Tongue (tissue), 2 donors: ENCODE results near the gene GJA4. TPM values are rescaled to one million over a fixed set of nuclear protein-coding genes. Genes with fewer than 3 reads are reported as not detected.

ENCODE experiments used
- DNase-seq: peaks from one replicate; pipeline ENCODE4 v3.0.0-alpha.2; 2015
- total RNA-seq: library from RNA; depleted of rRNA; stranded (reverse); fragments of >200 nt; gene quantifications from one replicate; pipeline ENCODE4 v1.2.3, GENCODE V29; 2014

The GJA4 gene
- 25.8 TPM for total RNA-seq

GRCh38 chr1:34792868-34793727, at the start of gene GJA4:
GJA4 (plus strand) TSS chr1:34792999; CDS start chr1:34794214, 1,215 bp downstream.
- no peak for DNase-seq

- DNase-seq, result no peak
Measured at GRCh38 chr1:34743775-34744174, 49.0 kb upstream of the GJA4 start.

DNA sequence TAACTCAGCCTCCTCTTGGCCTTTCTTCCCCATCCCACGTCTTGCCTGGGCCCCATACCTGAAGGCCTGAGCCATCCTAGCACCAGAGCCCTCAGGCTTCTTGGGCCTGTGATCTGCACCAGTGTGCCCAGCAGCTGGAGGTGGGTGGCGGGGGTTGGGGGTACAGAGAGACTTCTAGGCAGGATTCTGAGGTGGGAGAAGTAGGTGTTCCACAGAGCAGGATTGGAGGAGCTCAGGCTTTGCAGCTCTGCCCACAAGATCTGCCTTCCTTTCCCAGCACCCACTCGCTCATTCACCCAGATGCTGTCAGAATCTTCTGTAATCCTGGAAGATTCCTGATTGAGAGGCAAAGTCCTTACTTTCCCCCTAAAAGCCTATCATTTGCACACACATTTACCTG, 47.9 kb upstream of the GJA4 start:
- no peak for DNase-seq

DNA sequence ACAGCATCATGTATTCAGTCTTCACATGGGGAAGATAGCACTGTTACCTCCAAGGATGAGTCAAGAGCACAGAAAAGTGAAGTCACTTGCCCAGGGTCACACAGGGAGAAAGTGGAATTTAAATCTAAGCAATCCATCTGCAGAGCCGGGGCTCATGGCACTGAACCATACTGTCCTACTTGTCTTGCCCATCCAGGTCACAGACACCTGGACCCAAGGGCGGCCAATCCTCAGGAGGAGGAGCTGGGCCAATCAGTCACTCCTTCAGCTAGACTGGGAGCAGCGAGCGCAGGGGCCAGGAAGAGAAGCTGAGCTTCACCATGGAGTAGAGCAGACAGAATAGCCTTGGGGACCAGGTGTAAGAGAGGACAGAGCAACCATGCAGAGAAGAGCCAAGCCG, 47.1 kb upstream of the GJA4 start:
- no peak for DNase-seq

GRCh38 chr1:34746101-34746500, 46.7 kb upstream of the GJA4 start:
- DNase-seq, result no peak

DNA sequence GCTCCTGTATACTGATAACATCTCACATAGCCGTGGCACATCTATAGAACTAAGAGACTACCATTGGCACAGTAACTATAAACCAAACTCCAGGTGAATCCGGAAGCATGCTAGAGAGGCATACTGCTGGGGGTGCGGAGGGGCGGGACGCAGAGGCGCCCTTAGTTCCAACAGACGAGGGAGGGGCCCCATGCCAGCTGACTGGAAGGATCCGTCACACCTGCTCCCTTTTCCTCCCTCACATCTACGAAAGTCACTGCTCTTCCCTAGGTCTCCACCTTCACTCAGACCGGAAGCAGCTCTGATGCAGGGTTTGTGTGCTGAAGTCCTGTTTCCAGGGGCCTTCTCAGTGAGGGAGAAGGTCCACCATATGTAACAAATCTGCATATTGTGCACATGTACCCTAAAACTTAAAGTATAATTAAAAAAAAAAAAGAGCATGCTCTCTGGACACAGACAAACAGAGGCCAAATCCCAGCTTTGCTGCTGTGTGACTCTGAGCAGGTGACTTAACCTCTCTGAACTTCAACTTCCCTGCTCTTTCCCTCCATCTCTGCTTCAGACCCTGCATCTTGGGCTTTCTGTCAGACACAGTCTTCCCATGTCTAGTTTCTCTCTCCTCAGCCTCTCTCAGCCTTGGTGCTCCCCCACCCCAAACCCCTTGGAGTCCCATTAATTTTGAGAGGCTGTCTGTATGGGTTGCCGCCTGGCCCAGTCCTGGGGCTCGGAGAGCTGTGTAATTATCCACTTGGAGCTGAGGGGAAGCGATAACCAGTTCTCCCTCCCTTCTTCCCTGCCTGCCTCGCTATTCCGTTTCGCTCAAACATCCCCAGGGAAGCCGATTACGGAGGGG, 45.8 kb upstream of the GJA4 start:
- no peak for DNase-seq

DNA sequence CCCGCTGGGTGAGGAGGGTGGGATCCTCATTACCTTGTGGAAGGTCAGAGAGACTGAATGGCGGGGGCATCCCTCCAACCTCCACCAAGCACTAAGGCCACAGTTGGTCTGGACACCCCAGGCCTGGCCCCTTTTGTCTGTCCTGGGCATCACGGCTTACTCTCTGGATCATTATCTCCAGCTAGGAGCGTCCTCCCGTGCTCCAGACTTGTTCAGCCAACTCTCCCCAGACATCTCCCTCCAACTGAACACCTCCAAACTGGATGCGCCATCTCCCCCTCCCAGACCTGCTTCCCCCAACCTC, 45.2 kb upstream of the GJA4 start:
- no peak for DNase-seq

DNA sequence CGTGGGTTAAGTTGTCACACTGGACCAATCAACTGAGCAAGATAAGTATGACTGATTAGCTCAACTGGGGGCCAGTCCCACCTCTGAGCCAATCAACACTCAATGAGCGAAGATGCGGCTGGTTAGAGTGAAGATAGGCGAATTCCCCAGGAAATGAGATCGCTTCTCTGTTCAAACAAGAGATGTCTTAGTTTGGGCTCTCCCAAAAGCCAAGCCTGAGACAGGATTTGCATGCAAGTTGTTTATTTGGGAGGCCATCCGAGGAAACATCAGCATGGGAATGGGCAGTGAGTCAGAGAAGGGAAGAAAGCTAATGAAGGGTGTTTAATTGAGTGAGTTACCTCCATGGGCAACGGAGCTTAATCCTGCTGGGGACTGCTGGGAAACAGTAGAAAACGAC, 42.8 kb upstream of the GJA4 start:
- no peak for DNase-seq

DNA sequence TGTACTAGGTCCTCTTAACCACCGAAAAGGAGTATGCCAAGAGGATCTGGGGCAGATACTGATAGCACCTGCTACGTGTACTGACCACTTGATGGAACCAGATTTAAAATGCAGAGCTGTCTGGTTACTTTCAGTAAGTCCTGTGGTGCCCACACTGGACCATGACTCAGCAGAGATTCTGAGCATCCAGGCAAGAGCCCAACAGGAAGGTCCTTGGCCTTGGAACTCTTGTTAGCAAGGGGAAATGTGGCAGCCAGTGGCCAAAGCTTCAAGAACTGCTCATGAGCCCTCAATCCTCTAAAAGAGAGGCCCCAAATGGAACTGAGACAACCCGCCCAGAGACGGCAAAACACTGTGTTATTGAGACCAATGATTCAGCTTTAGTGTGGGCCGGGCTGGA, 42.2 kb upstream of the GJA4 start:
- DNase-seq, result no peak

DNA sequence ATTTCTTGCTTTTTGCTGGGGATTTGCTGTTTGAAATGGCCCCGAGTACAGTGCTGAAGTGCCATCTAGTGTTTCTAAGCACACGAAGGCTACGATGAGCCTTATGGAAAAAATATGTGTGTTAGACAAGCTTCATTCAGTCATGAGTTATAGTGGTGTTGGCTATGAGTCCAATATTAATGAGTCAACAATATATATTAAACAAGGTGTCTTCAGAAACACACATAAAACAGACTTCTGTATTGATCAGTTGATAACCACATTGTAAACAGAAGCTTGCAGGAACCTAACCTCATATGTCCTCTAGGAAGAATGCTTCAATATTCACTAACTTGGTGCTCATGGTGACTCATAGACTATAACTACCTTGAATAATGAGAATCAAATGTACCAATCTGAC, 39.6 kb upstream of the GJA4 start:
- no peak for DNase-seq

- DNase-seq, result peak; percentile 64
Measured at GRCh38 chr1:34754964-34755637, 37.7 kb upstream of the GJA4 start, which contains the start of gene GJB5. GJB5 (plus strand) TSS chr1:34755047; CDS start chr1:34757331, 2,284 bp downstream.

- DNase-seq, result no peak
Measured at GRCh38 chr1:34755961-34756360, 36.8 kb upstream of the GJA4 start.

GRCh38 chr1:34757386-34757785, 35.4 kb upstream of the GJA4 start:
- DNase-seq, result no peak

DNA sequence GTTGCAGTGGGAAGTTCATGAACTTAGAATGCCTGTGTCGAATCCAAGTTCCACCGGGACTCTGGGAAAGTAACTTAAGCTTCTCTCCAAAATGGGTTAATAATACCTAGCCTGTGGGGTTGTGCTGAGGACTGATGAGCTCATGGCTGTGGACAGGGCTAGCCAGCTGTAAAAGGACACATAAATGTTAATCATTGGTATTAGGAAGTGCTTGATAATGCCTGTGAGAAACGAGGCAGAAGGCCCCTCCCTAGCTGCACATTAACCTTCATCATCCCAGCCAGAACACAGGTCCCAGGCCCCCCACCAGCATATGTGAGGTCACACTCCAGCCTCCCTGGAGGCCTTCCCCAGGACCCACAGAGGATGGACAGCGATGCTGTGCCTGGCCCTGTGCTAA, 34.0 kb upstream of the GJA4 start:
- DNase-seq, result no peak

- DNase-seq, result no peak
Measured at GRCh38 chr1:34759503-34760357, 33.1 kb upstream of the GJA4 start, which contains the start of gene GJB4. GJB4 (plus strand) TSS chr1:34759740; CDS start chr1:34761255, 1,515 bp downstream.

DNA sequence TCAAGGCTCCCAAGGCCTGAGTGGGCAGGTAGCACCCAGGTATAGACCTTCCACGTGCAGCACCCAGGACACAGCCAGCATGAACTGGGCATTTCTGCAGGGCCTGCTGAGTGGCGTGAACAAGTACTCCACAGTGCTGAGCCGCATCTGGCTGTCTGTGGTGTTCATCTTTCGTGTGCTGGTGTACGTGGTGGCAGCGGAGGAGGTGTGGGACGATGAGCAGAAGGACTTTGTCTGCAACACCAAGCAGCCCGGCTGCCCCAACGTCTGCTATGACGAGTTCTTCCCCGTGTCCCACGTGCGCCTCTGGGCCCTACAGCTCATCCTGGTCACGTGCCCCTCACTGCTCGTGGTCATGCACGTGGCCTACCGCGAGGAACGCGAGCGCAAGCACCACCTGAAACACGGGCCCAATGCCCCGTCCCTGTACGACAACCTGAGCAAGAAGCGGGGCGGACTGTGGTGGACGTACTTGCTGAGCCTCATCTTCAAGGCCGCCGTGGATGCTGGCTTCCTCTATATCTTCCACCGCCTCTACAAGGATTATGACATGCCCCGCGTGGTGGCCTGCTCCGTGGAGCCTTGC, 31.5 kb upstream of the GJA4 start:
- DNase-seq, result no peak

- DNase-seq, result no peak
Measured at GRCh38 chr1:34761776-34762307, 31.0 kb upstream of the GJA4 start.

DNA sequence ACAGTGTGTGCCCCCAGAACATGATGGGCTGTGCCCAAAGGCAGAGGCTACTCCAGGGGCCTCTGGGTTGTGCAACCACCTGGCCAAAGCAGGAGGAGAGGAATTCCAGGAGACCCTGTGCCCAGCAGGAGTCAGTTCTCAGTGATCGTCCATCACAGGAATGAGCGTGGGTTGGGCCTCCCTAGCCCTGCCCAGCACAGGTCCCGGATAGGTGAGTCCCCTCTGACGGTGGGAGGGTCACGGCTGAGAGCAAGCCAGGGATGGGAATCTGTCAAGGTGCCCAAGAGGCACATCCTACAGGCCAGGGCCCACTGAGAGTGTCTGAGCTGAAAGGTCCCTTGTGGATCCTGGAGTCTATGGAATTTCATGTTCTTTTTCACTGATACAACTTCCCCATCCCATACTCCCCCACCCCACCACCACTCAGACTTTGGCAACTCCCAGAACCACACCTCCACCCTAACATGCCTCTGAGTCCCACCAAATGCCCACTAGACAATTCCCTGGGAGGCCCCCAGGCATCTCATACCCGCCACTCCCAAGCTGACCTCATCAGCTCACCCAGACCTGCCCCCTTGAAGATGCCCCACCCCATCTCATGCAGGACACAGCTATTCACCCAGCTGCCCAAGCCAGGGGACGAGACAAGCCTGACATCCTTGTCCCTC, 30.2 kb upstream of the GJA4 start:
- no peak for DNase-seq

DNA sequence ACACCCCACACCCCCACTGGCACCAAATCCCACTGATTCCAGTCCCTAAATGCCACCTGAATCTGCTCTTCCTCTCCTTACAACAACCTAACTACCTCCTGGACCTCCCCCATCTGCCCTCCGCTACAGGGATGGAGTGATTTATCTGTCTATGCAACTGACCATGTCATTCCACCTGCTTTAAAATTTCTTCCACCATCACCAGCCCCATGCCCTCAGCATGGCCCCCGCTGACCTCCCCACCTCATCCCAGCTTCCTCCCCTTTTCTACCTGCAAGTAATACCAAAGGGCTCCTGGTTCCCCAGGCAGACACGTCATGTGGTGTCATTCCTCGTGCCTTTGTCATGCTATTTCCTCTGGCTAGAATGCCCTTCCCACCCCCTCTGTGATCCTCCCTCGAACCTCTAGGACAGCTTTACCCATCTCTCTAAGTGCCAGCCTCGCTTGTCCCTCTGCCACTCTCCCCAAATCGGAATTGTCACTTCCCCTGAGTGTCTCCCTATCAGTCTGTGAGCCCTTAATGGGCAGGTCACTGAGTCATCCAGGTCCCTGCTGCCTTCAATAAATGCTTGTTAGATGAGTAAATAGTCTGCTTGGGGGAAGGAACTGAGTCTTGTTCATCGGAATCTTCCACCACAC, 29.5 kb upstream of the GJA4 start:
- no peak for DNase-seq

DNA sequence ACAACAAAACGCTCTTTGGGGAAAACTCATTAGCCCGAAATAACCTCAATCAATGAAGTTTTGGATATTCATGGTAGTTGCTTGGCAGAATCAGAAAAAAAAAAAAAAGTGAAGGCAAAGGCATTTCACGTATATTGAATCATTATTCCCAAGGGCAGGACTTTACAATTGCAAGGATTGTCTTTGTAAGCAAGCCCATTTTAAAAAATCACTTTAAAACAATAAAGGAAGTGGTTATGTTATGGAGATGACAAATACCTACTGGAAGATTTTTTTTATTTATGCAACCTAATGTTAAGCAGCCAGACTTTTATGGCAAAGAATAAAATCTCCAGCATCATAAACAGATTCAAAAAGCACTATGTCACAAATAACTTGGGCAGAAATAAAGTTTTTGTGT, 23.9 kb upstream of the GJA4 start:
- DNase-seq, result no peak
